ENCODE results near the gene ARHGEF7. TPM values are rescaled to one million over a fixed set of nuclear protein-coding genes. Genes with fewer than 3 reads are reported as not detected.

The ARHGEF7 gene
- polyA plus RNA-seq, 1 donor: 75.2 TPM

GRCh38 chr13:111330066-111330610 is 215.0 kb downstream of the ARHGEF7 start:
- Histone ChIP-seq H3K4me3 (ENCODE audit: low read length) (no peak overlapping the region), H3K27ac (ENCODE audit: low read length) (no peak overlapping the region), H3K27me3 (ENCODE audit: control insufficient read depth, insufficient read depth, low read length) (no peaks in the 10 kb centered on the region), H3K4me1 (ENCODE audit: control insufficient read depth, insufficient read depth, low read length) (no peaks in the 10 kb centered on the region), H3K36me3 (ENCODE audit: control insufficient read depth, insufficient read depth, low read length) (no peaks in the 10 kb centered on the region), H3K9me3 (ENCODE audit: control insufficient read depth, low read depth, low read length) (no peaks in the 10 kb centered on the region)
- 93% methylated on average over 3 of the region's 11 CpGs for WGBS (ENCODE audit: insufficient coverage, low lambda C conversion rate)
- no peak for DNase-seq

GRCh38 chr13:111335298-111335697 is 220.2 kb downstream of the ARHGEF7 start:
- Histone ChIP-seq H3K4me3 (ENCODE audit: low read length) (no peak overlapping the region), H3K4me1 (ENCODE audit: control insufficient read depth, insufficient read depth, low read length) (no peaks in the 10 kb centered on the region), H3K27ac (ENCODE audit: low read length) (no peak overlapping the region), H3K27me3 (ENCODE audit: control insufficient read depth, insufficient read depth, low read length) (no peaks in the 10 kb centered on the region), H3K9me3 (ENCODE audit: control insufficient read depth, low read depth, low read length) (peaks cover 5% of the 10 kb centered on the region), H3K36me3 (ENCODE audit: control insufficient read depth, insufficient read depth, low read length) (no peaks in the 10 kb centered on the region)
- WGBS (ENCODE audit: insufficient coverage, low lambda C conversion rate): no CpG with 5 or more reads among the region's 5 CpGs
- no peak for DNase-seq

- Histone ChIP-seq H3K9me3 (ENCODE audit: control insufficient read depth, low read depth, low read length) (peaks cover 5% of the 10 kb centered on the region), H3K27ac (ENCODE audit: low read length) (no peak overlapping the region), H3K36me3 (ENCODE audit: control insufficient read depth, insufficient read depth, low read length) (no peaks in the 10 kb centered on the region), H3K4me1 (ENCODE audit: control insufficient read depth, insufficient read depth, low read length) (no peaks in the 10 kb centered on the region), H3K4me3 (ENCODE audit: low read length) (no peak overlapping the region), H3K27me3 (ENCODE audit: control insufficient read depth, insufficient read depth, low read length) (no peaks in the 10 kb centered on the region)
- 93% methylated on average over 9 of the region's 9 CpGs for WGBS (ENCODE audit: insufficient coverage, low lambda C conversion rate)
- no peak for DNase-seq
Measured at GRCh38 chr13:111336666-111337065, 221.6 kb downstream of the ARHGEF7 start.

- H3K36me3 ChIP-seq (ENCODE audit: control insufficient read depth, insufficient read depth, low read length): no peaks in the 10 kb centered on the region
- H3K27me3 ChIP-seq (ENCODE audit: control insufficient read depth, insufficient read depth, low read length): no peaks in the 10 kb centered on the region
- DNase-seq: no peak
- WGBS (ENCODE audit: insufficient coverage, low lambda C conversion rate): no CpG with 5 or more reads among the region's 4 CpGs
- H3K27ac ChIP-seq (ENCODE audit: low read length): no peak overlapping the region
- H3K4me1 ChIP-seq (ENCODE audit: control insufficient read depth, insufficient read depth, low read length): no peaks in the 10 kb centered on the region
- no peak overlapping the region for H3K4me3 ChIP-seq (ENCODE audit: low read length)
- H3K9me3 ChIP-seq (ENCODE audit: control insufficient read depth, low read depth, low read length): peaks cover 5% of the 10 kb centered on the region
Measured at GRCh38 chr13:111337206-111337605, 222.1 kb downstream of the ARHGEF7 start.

- Histone ChIP-seq H3K36me3 (ENCODE audit: control insufficient read depth, insufficient read depth, low read length) (no peaks in the 10 kb centered on the region), H3K9me3 (ENCODE audit: control insufficient read depth, low read depth, low read length) (peaks cover 5% of the 10 kb centered on the region), H3K27ac (ENCODE audit: low read length) (no peak overlapping the region), H3K4me3 (ENCODE audit: low read length) (no peak overlapping the region), H3K4me1 (ENCODE audit: control insufficient read depth, insufficient read depth, low read length) (no peaks in the 10 kb centered on the region), H3K27me3 (ENCODE audit: control insufficient read depth, insufficient read depth, low read length) (no peaks in the 10 kb centered on the region)
- DNase-seq: no peak
- WGBS (ENCODE audit: insufficient coverage, low lambda C conversion rate): no CpG with 5 or more reads among the region's 9 CpGs
Measured at GRCh38 chr13:111337741-111338140, 222.6 kb downstream of the ARHGEF7 start.

GRCh38 chr13:111338841-111339240 is 223.7 kb downstream of the ARHGEF7 start:
- WGBS (ENCODE audit: insufficient coverage, low lambda C conversion rate): no CpG with 5 or more reads among the region's 11 CpGs
- Histone ChIP-seq H3K4me1 (ENCODE audit: control insufficient read depth, insufficient read depth, low read length) (no peaks in the 10 kb centered on the region), H3K36me3 (ENCODE audit: control insufficient read depth, insufficient read depth, low read length) (no peaks in the 10 kb centered on the region), H3K27ac (ENCODE audit: low read length) (no peak overlapping the region), H3K9me3 (ENCODE audit: control insufficient read depth, low read depth, low read length) (peaks cover 5% of the 10 kb centered on the region), H3K4me3 (ENCODE audit: low read length) (no peak overlapping the region), H3K27me3 (ENCODE audit: control insufficient read depth, insufficient read depth, low read length) (no peaks in the 10 kb centered on the region)
- DNase-seq: no peak

- H3K27ac ChIP-seq (ENCODE audit: low read length): no peak overlapping the region
- H3K36me3 ChIP-seq (ENCODE audit: control insufficient read depth, insufficient read depth, low read length): no peaks in the 10 kb centered on the region
- DNase-seq: no peak
- H3K4me1 ChIP-seq (ENCODE audit: control insufficient read depth, insufficient read depth, low read length): no peaks in the 10 kb centered on the region
- H3K4me3 ChIP-seq (ENCODE audit: low read length): no peak overlapping the region
- no peaks in the 10 kb centered on the region for H3K27me3 ChIP-seq (ENCODE audit: control insufficient read depth, insufficient read depth, low read length)
- WGBS (ENCODE audit: insufficient coverage, low lambda C conversion rate): 100% methylated on average over 1 of the region's 29 CpGs
- peaks cover 5% of the 10 kb centered on the region for H3K9me3 ChIP-seq (ENCODE audit: control insufficient read depth, low read depth, low read length)
Measured at GRCh38 chr13:111339366-111340143, 224.4 kb downstream of the ARHGEF7 start.

- Histone ChIP-seq H3K36me3 (ENCODE audit: control insufficient read depth, insufficient read depth, low read length) (no peaks in the 10 kb centered on the region), H3K4me3 (ENCODE audit: low read length) (no peak overlapping the region), H3K27ac (ENCODE audit: low read length) (no peak overlapping the region), H3K27me3 (ENCODE audit: control insufficient read depth, insufficient read depth, low read length) (no peaks in the 10 kb centered on the region), H3K4me1 (ENCODE audit: control insufficient read depth, insufficient read depth, low read length) (no peaks in the 10 kb centered on the region), H3K9me3 (ENCODE audit: control insufficient read depth, low read depth, low read length) (peaks cover 5% of the 10 kb centered on the region)
- no peak for DNase-seq
- no CpG with 5 or more reads among the region's 5 CpGs for WGBS (ENCODE audit: insufficient coverage, low lambda C conversion rate)
Measured at GRCh38 chr13:111341886-111342285, 226.8 kb downstream of the ARHGEF7 start.

GRCh38 chr13:111342721-111343120 is 227.6 kb downstream of the ARHGEF7 start:
- H3K36me3 ChIP-seq (ENCODE audit: control insufficient read depth, insufficient read depth, low read length): no peaks in the 10 kb centered on the region
- 100% methylated on average over 3 of the region's 9 CpGs for WGBS (ENCODE audit: insufficient coverage, low lambda C conversion rate)
- no peak overlapping the region for H3K4me3 ChIP-seq (ENCODE audit: low read length)
- H3K4me1 ChIP-seq (ENCODE audit: control insufficient read depth, insufficient read depth, low read length): no peaks in the 10 kb centered on the region
- H3K27ac ChIP-seq (ENCODE audit: low read length): no peak overlapping the region
- no peak for DNase-seq
- peaks cover 5% of the 10 kb centered on the region for H3K9me3 ChIP-seq (ENCODE audit: control insufficient read depth, low read depth, low read length)
- H3K27me3 ChIP-seq (ENCODE audit: control insufficient read depth, insufficient read depth, low read length): no peaks in the 10 kb centered on the region

- H3K27ac ChIP-seq (ENCODE audit: low read length): no peak overlapping the region
- no peaks in the 10 kb centered on the region for H3K36me3 ChIP-seq (ENCODE audit: control insufficient read depth, insufficient read depth, low read length)
- WGBS (ENCODE audit: insufficient coverage, low lambda C conversion rate): no CpG with 5 or more reads among the region's 11 CpGs
- H3K27me3 ChIP-seq (ENCODE audit: control insufficient read depth, insufficient read depth, low read length): no peaks in the 10 kb centered on the region
- no peak for DNase-seq
- peaks cover 5% of the 10 kb centered on the region for H3K9me3 ChIP-seq (ENCODE audit: control insufficient read depth, low read depth, low read length)
- no peak overlapping the region for H3K4me3 ChIP-seq (ENCODE audit: low read length)
- H3K4me1 ChIP-seq (ENCODE audit: control insufficient read depth, insufficient read depth, low read length): no peaks in the 10 kb centered on the region
Measured at GRCh38 chr13:111343186-111343805, 228.2 kb downstream of the ARHGEF7 start.

Data from large intestine (tissue), 3 donors.